Right lobe of liver (tissue), 6 donors: Measurements from ENCODE around the gene PLXNA1. TPM values are rescaled to one million over a fixed set of nuclear protein-coding genes. Genes with fewer than 3 reads are reported as not detected.

Experiments used
- ATAC-seq, 4 donors: fragments of 200-7000 bp; cut with Tn5 transposase; one replicate each; pipeline ENCODE4 v1.9.1; 2020; ENCODE audit warnings: mild to moderate bottlenecking in 4 of 4, moderate library complexity in 4 of 4
- DNase-seq, 3 donors: peaks; one replicate each; pipeline ENCODE4 v3.0.0-alpha.2; 2020
- H3K27ac ChIP-seq, 3 donors: fragments of 200-600 bp; one replicate each; pipeline ENCODE4 v1.8.0; 2022
- H3K27me3 ChIP-seq, 2 donors: fragments of 200-600 bp; one replicate each; pipeline ENCODE4 v1.8.0; 2022
- H3K36me3 ChIP-seq, 4 donors: fragments of 200-600 bp; sonication (generic) in 1 of 4; one replicate each; pipeline versions ENCODE4 v1.5.1 to v1.8.0; 2017 to 2022; ENCODE audit warnings: control low read depth in 1 of 4
- H3K4me1 ChIP-seq, 4 donors: fragments of 200-600 bp; sonication (generic) in 1 of 4; one replicate each; pipeline versions ENCODE4 v1.5.1 to v1.8.0; 2017 to 2022; ENCODE audit warnings: control low read depth in 1 of 4
- H3K4me3 ChIP-seq, 3 donors: fragments of 200-600 bp; one replicate each; pipeline ENCODE4 v1.8.0; 2022
- H3K9me3 ChIP-seq, 4 donors: fragments of 200-600 bp; sonication (generic) in 1 of 4; one replicate each; pipeline versions ENCODE4 v1.5.1 to v1.8.0; 2017 to 2022; ENCODE audit warnings: control low read depth in 1 of 4
- CTCF ChIP-seq, 4 donors: fragments of 200-600 bp in 3 of 4; fragments of 450-650 bp in 1 of 4; IDR thresholded peaks; one replicate each; pipeline versions ENCODE4 v1.5.1 to v1.8.0; 2016 to 2022; ENCODE audit warnings: antibody characterized with exemption in 4 of 4, mild to moderate bottlenecking in 2 of 4
- POLR2A ChIP-seq: fragments of 450-650 bp; IDR thresholded peaks from one replicate; pipeline ENCODE4 v1.6.1; 2017; ENCODE audit warnings: antibody characterized with exemption, mild to moderate bottlenecking
- WGBS: methylation state at CpG from one replicate; pipeline ENCODE4 v1.1.6; 2018; ENCODE audit warnings: low coverage, low lambda C conversion rate; ENCODE audit not compliant: insufficient coverage; ENCODE audit errors: missing lambda C conversion rate; 5-methylcytosine and 5-hydroxymethylcytosine counted together
- intact Hi-C, 2 donors: fragments of 100-400 bp; cut with DNase I; formaldehyde crosslinking; loops; one replicate each; pipeline versions ENCODE4 v1.11.2 to v1.14.1; 2022
- total RNA-seq, 6 experiments: library from RNA; depleted of rRNA in 2 of 6; stranded (reverse); fragments of >200 nt in 2 of 6; fragmentation: NEBNext Ultra II Directional in 3 of 6; extraction: Animal tissue kit (Norgen Biotek cat#: 25700) in 3 of 6; gene quantifications; one replicate each; pipeline versions ENCODE4 v1.1.0 to v1.2.4, GENCODE V29; 2016 to 2023
- donor health status: DM: no; HTN: yes; CAD: no.
- donor health status: DM: no; HTN: no; CAD: no.
- donor health status: DM: no; HTN: no; CAD: no.
- donor health status: DM: no; HTN: yes; CAD: no.
- donor health status: DM: no; HTN: yes; CAD: no.

The PLXNA1 gene
- total RNA-seq, 6 experiments from 2014 or later, result 2.0 to 8.7 (median 5.6) TPM

GRCh38 chr3:127016461-127016860 is 33.5 kb downstream of the PLXNA1 start:
- intact Hi-C loops, result no loop called here
- ATAC-seq (no peak), DNase-seq (no peak)
- TF ChIP-seq POLR2A (no peak), CTCF (IDR thresholded peaks at IDR 0.05) (no peak)
- no peaks in the 10 kb centered on the region for H3K9me3 ChIP-seq
- no peak overlapping the region for H3K27ac ChIP-seq
- H3K4me1 ChIP-seq, result no peaks in the 10 kb centered on the region
- WGBS, result 80% methylated on average over 1 of the region's 15 CpGs
- no peaks in the 10 kb centered on the region for H3K27me3 ChIP-seq
- peaks cover 0 to 5% (median 0%) of the 10 kb centered on the region in 4 donors for H3K36me3 ChIP-seq
- H3K4me3 ChIP-seq, result no peak overlapping the region

GRCh38 chr3:127017229-127017628 is 34.3 kb downstream of the PLXNA1 start:
- no peak for ATAC-seq
- Histone ChIP-seq H3K27ac (no peak overlapping the region), H3K4me1 (no peaks in the 10 kb centered on the region), H3K27me3 (no peaks in the 10 kb centered on the region), H3K4me3 (no peak overlapping the region), H3K36me3 (peaks cover 0 to 5% (median 0%) of the 10 kb centered on the region in 4 donors), H3K9me3 (no peaks in the 10 kb centered on the region)
- intact Hi-C loops, result no loop called here
- TF ChIP-seq CTCF (IDR thresholded peaks at IDR 0.05), result no peak
- no peak for TF ChIP-seq POLR2A
- DNase-seq, result no peak
- no CpG with 5 or more reads among the region's 16 CpGs for WGBS

GRCh38 chr3:127017781-127018180 is 34.9 kb downstream of the PLXNA1 start:
- ATAC-seq (no peak), DNase-seq (no peak)
- Histone ChIP-seq H3K4me1 (no peaks in the 10 kb centered on the region), H3K27me3 (no peaks in the 10 kb centered on the region), H3K36me3 (no peaks in the 10 kb centered on the region), H3K4me3 (no peak overlapping the region), H3K9me3 (no peaks in the 10 kb centered on the region), H3K27ac (no peak overlapping the region)
- TF ChIP-seq CTCF (IDR thresholded peaks at IDR 0.05) (no peak), POLR2A (no peak)
- WGBS, result 98% methylated on average over 11 of the region's 17 CpGs
- intact Hi-C loops, result no loop called here

GRCh38 chr3:127018306-127018828 is 35.5 kb downstream of the PLXNA1 start:
- Histone ChIP-seq H3K4me1 (no peaks in the 10 kb centered on the region), H3K27ac (no peak overlapping the region), H3K4me3 (no peak overlapping the region), H3K9me3 (no peaks in the 10 kb centered on the region), H3K27me3 (no peaks in the 10 kb centered on the region), H3K36me3 (no peaks in the 10 kb centered on the region)
- no CpG with 5 or more reads among the region's 20 CpGs for WGBS
- intact Hi-C loops, result no loop called here
- TF ChIP-seq POLR2A (no peak), CTCF (IDR thresholded peaks at IDR 0.05) (no peak)
- DNase-seq, result no peak
- no peak for ATAC-seq

- TF ChIP-seq CTCF (IDR thresholded peaks at IDR 0.05), result no peak
- no peak for TF ChIP-seq POLR2A
- Histone ChIP-seq H3K27me3 (no peaks in the 10 kb centered on the region), H3K27ac (no peak overlapping the region), H3K4me3 (no peak overlapping the region), H3K4me1 (no peaks in the 10 kb centered on the region), H3K9me3 (no peaks in the 10 kb centered on the region), H3K36me3 (no peaks in the 10 kb centered on the region)
- no CpG with 5 or more reads among the region's 8 CpGs for WGBS
- DNase-seq (no peak), ATAC-seq (no peak)
- intact Hi-C loops, result no loop called here
Observed at GRCh38 chr3:127019449-127019848, 36.5 kb downstream of the PLXNA1 start.
